OCI-LY3 (cell line): ENCODE measurements around the gene CDK5RAP3.

Source experiments
- H2AFZ ChIP-seq: fragments of 200-600, 300-600 bp; shearing (Covaris generic); 2 replicates; pipeline ENCODE4 v1.6.0; 2014; ENCODE audit warnings: antibody characterized with exemption, low read depth, low read length
- H3K27ac ChIP-seq: fragments of 200-600, 300-600 bp; sonication (generic); 2 replicates; pipeline ENCODE4 v1.5.1; 2014; ENCODE audit warnings: mild to moderate bottlenecking, low read length, moderate library complexity, mixed read lengths
- H3K27me3 ChIP-seq: fragments of 200-600, 300-600 bp; sonication (generic); 2 replicates; pipeline ENCODE4 v1.6.1; 2014; ENCODE audit warnings: low read depth, low read length, mixed read lengths
- H3K36me3 ChIP-seq: fragments of 200-600, 300-600 bp; sonication (generic); replicated peaks from 2 replicates; pipeline ENCODE3; 2014; ENCODE audit warnings: low read depth, low read length, mixed read lengths
- H3K4me1 ChIP-seq: fragments of 300-600, 200-600 bp; sonication (generic); 2 replicates; pipeline ENCODE4 v1.6.1; 2014; ENCODE audit warnings: low read length, mixed read lengths
- H3K4me2 ChIP-seq: fragments of 200-600, 300-600 bp; sonication (generic); 2 replicates; pipeline ENCODE4 v1.6.1; 2014; ENCODE audit warnings: low read length, mixed read lengths
- H3K4me3 ChIP-seq: fragments of 300-600, 200-600 bp; sonication (generic); 2 replicates; pipeline ENCODE4 v1.5.1; 2014; ENCODE audit warnings: antibody characterized with exemption, mild to moderate bottlenecking, low read length, moderate library complexity
- H3K79me2 ChIP-seq: fragments of 300-600, 200-600 bp; shearing (Covaris generic); 2 replicates; pipeline ENCODE4 v1.6.1; 2014; ENCODE audit warnings: mild to moderate bottlenecking, low read length, mixed read lengths
- H3K9ac ChIP-seq: fragments of 300-600, 200-600 bp; shearing (Covaris generic); 2 replicates; pipeline ENCODE4 v1.6.0; 2014; ENCODE audit warnings: mild to moderate bottlenecking, low read length, moderate library complexity
- H3K9me3 ChIP-seq: fragments of 200-600, 300-600 bp; shearing (Covaris generic); 2 replicates; pipeline ENCODE4 v1.6.1; 2014; ENCODE audit warnings: low read length, mixed read lengths; ENCODE audit not compliant: insufficient read depth
- H4K20me1 ChIP-seq: fragments of 200-600, 300-600 bp; sonication (generic); 2 replicates; pipeline ENCODE4 v1.6.1; 2016; ENCODE audit warnings: low read length, mixed read lengths; ENCODE audit not compliant: insufficient read depth
- CTCF ChIP-seq: fragments of 200-600, 300-600 bp; sonication (generic); IDR thresholded peaks from 2 replicates; pipeline ENCODE4 v1.5.1; 2014; ENCODE audit warnings: antibody characterized with exemption, low read length, low read depth
- EZH2phosphoT487 ChIP-seq: fragments of 200-600 bp; shearing (Covaris generic); IDR thresholded peaks from 2 replicates; pipeline ENCODE4 v1.6.1; 2018; ENCODE audit warnings: antibody characterized with exemption, mixed run types, low read depth

CDK5RAP3 gene

GRCh38 chr17:47993031-47993564, 22.2 kb downstream of the CDK5RAP3 start:
- Histone ChIP-seq H4K20me1 (no peaks in the 10 kb centered on the region), H3K9ac (no peak overlapping the region), H2AFZ (no peak overlapping the region), H3K27me3 (no peaks in the 10 kb centered on the region), H3K4me1 (no peaks in the 10 kb centered on the region), H3K9me3 (no peaks in the 10 kb centered on the region), H3K36me3 (no peaks in the 10 kb centered on the region), H3K4me3 (no peak overlapping the region), H3K4me2 (no peak overlapping the region), H3K27ac (no peak overlapping the region), H3K79me2 (no peaks in the 10 kb centered on the region)
- no peak for TF ChIP-seq CTCF
- no peak for TF ChIP-seq EZH2phosphoT487

- Histone ChIP-seq H3K9me3 (no peaks in the 10 kb centered on the region), H3K36me3 (no peaks in the 10 kb centered on the region), H3K27ac (no peak overlapping the region), H3K4me2 (no peak overlapping the region), H4K20me1 (no peaks in the 10 kb centered on the region), H3K4me1 (no peaks in the 10 kb centered on the region), H3K4me3 (no peak overlapping the region), H3K27me3 (no peaks in the 10 kb centered on the region), H2AFZ (no peak overlapping the region), H3K79me2 (no peaks in the 10 kb centered on the region), H3K9ac (no peak overlapping the region)
- no peak for TF ChIP-seq CTCF
These were observed 23.1 kb downstream of the CDK5RAP3 start for GRCh38 chr17:47993964-47994363.

DNA sequence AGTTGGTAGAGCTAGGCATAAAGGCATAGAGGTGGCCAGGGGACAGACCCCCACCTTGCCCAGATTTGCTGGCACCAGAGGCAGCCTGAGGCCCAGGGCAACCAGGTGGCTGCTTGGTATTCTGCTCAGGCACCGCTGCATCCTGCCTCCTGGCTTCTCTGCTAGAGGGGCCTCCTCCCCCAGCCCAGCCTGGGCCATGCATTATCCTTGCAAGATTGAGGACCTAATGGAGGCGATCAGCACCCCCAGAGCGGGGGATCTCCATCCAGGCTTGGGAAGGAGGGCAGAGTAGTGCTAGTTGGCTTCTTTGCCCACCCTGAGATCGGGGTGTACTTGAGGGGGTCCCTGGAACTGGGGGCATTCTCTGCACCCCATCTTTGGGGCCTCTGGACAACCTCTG, 23.8 kb downstream of the CDK5RAP3 start:
- no peaks in the 10 kb centered on the region for H3K36me3 ChIP-seq
- no peaks in the 10 kb centered on the region for H3K79me2 ChIP-seq
- H3K4me2 ChIP-seq, result no peak overlapping the region
- H3K9me3 ChIP-seq, result no peaks in the 10 kb centered on the region
- H4K20me1 ChIP-seq, result no peaks in the 10 kb centered on the region
- no peaks in the 10 kb centered on the region for H3K4me1 ChIP-seq
- TF ChIP-seq EZH2phosphoT487 (no peak), CTCF (no peak)
- H3K27me3 ChIP-seq, result no peaks in the 10 kb centered on the region
- no peak overlapping the region for H3K27ac ChIP-seq
- H2AFZ ChIP-seq, result no peak overlapping the region
- no peak overlapping the region for H3K9ac ChIP-seq
- no peak overlapping the region for H3K4me3 ChIP-seq

DNA sequence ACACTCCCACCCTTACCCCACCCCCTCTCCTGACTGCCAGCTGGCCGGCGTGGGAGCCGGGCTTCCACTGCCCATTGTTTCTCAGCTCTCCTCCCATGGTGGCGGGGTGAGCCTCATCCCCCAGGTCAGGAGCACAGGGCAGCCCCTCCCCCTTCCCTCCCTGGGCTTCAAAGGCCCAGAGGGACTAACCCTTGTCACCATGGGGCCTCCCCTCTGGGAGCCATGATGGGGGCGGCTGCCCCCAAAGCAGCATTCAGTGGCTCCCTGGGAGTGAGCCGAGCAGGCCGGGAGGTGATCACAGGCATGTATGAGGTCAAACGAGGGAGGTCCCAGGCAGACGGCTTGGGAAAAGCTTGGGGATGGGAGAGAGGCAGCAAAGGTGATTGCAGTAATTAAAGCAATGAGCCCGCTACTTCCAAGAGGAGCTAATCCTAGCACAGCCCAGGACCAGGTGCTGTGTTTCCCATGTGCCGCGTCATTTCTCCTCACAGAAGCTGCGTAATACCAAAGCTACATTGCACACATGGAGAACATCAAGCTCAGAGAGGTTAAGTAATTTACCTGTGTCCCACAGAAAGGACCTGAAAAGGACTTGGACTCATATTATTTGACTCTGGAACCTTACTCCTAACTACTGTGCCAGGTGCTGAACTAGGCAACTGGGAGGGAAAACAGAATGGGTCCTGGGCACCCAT, 24.5 kb downstream of the CDK5RAP3 start:
- H4K20me1 ChIP-seq, result no peaks in the 10 kb centered on the region
- TF ChIP-seq EZH2phosphoT487 (no peak), CTCF (no peak)
- no peaks in the 10 kb centered on the region for H3K79me2 ChIP-seq
- H3K9ac ChIP-seq, result no peak overlapping the region
- H3K4me2 ChIP-seq, result no peak overlapping the region
- no peak overlapping the region for H3K4me3 ChIP-seq
- H3K27me3 ChIP-seq, result no peaks in the 10 kb centered on the region
- H3K36me3 ChIP-seq, result no peaks in the 10 kb centered on the region
- no peak overlapping the region for H2AFZ ChIP-seq
- no peaks in the 10 kb centered on the region for H3K9me3 ChIP-seq
- no peaks in the 10 kb centered on the region for H3K4me1 ChIP-seq
- H3K27ac ChIP-seq, result no peak overlapping the region
